NCI-H1417 (cell line): ENCODE data around the gene LRRC56.
A peak's percentile ranks its signal among the peaks of the same experiment; 100 is the strongest.
"Not testable (repeated sequence)": the region's sequence is repeated elsewhere in the genome, so short reads cannot be mapped to it uniquely, and the experiment has no call there.

Experiments
- DNase-seq, 3 experiments: peaks; one replicate each; lab custom pipeline; 2025; lab: John Stamatoyannopoulos, UW

LRRC56 gene

DNA sequence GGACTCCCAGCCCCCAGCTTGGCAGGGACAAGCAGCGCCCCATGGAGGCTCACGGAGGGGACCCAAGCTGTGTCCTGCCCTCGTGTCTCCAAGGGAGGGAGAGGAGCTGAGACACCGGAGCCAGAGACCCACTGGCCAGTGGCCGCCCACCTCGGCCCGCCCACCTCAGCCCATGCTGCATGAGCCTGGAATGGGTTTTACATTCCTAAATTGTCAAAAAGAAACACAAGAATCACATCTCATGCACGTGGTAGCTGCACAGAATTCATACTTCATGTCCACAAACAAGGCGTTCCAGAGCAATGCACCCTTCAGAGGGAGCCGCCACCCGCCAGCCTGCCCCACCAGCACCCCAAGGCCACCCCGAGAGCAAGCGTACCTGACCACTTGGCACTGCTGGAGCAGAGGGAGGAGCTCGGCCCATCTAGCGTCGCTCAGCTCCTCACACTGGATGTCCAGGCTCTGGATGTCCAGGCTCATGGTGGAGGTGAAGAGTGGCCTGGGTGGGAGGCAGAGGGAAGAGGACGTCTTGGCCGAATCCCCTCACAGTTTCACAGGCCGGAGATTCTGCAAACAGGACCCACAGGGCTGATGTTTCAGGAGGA lies 35.5 kb upstream of the LRRC56 start:
- no peak for DNase-seq

- DNase-seq: no peak
These were observed 34.8 kb upstream of the LRRC56 start for GRCh38 chr11:502288-503178.

DNA sequence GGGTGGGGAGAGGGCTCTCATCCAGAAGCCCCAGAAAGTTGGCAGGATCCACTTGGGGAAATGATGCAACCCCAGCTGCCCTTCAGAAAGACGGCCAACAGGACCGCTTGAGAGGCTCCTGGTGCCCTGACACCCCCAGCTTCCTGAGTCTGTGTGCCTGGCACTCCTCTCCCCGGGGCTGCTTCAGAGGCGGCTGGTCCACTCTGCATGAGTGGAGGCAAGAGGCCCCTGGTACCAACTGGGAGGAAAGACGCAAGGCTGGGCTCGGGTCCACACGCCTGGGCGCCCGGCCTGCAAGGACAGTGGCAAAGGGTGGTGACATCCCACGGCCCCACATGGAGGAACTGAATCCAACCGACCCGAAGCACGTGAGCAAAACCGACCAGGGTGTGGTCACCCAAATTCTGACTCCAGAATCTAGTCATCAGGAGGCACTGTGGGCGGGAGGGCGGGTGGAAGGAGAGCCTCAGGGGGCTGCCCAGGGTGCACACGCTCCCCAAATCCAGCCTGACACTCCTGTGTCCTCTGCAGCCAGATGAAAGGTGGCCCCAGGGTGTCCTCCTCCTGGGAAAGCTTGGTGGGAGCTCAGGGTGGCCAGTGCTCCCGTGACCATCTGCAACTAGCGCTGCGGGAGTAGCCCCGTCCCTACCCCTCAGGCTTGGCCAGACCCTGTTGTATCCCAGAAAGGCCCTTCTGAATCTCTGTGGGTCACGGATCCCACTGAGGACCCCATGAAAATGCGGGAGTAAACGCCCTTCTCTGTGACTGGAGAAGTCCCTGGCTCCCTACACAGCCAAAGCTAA lies 33.9 kb upstream of the LRRC56 start:
- no peak for DNase-seq

- DNase-seq: no peak
These were observed 33.0 kb upstream of the LRRC56 start for GRCh38 chr11:504053-504993.

- no peak for DNase-seq
These were observed 32.4 kb upstream of the LRRC56 start for GRCh38 chr11:504994-505344.

DNA sequence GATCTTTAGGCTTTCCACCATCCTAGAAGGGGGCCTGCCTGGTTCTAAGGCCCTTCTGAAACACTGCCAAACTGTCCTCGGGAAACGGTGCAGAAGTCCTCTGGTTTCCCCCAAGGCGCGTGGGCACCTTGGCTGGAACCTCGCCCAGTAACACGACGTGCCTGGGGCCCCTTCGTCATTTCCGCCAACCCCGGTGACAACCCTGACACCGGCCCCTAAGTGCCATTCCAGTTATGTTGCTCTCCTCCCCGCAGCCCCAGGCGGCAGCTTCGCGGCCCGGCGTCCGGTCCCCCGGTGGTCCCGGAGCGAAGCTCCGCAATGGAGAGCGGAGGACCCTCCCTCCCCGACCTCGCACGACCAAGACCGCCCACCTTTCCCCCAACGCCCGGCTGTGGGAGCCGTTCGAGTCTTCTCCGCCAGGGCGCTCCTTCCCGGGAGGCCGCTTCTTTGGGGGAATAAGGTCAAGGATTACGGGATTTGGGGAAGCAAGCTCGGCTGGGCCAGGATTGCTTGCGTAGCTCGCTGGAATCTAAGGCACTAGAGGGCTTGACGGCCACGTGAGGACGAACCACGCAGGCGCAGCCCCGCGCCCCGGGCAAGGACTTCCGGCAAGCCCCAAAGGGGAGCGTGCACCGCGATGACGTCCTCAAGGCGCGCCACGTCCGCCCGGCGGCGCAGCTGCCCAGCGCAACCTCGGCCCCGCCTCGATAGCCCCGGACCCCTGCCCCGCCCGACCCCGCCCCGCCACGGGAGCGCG lies 30.9 kb upstream of the LRRC56 start:
- peak; percentile 92 to 98 (median 96) for DNase-seq

GRCh38 chr11:506995-507726 lies 30.2 kb upstream of the LRRC56 start, which contains the start of gene RNH1:
RNH1 (minus strand) TSS chr11:507242; CDS start chr11:502162, 5,080 bp downstream.
- peak; percentile 92 to 96 (median 95) for DNase-seq

- DNase-seq: peak in 1 of 3 experiments; percentile 65
These were observed 29.4 kb upstream of the LRRC56 start for GRCh38 chr11:507727-508515.

DNA sequence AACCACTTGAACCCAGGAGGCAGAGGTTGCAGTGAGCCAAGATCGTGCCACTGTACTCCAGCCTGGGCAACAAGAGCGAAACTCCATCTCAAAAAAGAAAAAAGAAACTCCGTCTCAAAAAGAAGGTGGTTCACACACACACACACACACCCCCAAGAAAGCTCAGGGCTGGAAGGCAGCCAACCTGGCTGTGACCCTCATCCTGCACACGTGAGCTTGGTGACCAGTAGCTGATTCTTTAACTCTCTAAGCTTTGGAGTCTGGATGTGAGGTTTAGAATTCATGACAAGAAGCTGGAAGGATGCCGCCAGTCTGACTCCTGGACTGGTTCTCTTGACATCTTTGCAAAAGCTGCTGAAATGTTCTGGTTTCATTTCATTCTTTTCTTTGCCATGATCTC lies 28.4 kb upstream of the LRRC56 start:
- no peak for DNase-seq

DNA sequence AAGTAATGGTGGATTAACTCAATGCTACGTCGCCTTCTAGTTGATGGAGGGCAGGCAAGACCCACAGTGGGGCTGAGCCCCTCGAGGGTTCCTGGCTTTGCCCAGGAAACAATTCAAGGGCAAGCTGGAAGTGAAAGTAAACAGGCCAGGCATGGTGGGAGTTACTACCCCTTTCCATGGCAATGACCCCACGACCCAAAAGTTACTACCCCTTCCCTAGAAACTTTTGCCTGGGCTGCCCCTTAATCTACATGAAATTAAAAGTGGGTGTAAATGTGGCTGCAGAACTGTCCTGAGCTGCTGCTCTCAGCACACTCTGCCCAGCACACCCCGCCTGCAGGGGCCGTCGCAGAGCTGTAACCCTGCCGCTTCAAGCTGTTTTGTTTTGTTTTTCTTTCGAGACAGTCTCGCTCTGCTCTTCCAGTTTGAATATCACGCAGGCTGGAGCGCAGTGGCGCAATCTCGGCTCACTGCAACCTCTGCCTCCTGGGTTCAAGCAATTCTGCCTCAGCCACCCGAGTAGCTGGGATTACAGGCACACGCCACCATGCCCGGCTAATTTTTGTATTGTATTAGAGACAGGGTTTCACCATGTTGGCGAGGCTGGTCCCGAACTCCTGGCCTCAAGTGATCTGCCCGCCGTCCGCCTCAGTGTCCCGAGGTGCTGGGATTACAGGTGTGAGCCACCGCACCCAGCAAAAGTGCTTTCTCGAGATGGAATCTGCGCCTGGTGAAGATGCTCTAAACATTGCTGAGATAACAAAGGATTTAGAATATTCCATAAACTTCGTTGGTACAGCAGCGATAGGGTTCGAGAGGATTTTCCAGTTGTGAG lies 24.3 kb upstream of the LRRC56 start:
- DNase-seq: no peak

GRCh38 chr11:514606-515005 lies 22.7 kb upstream of the LRRC56 start:
- DNase-seq: no peak

- no peak for DNase-seq
These were observed 22.2 kb upstream of the LRRC56 start for GRCh38 chr11:515131-515530.

DNA sequence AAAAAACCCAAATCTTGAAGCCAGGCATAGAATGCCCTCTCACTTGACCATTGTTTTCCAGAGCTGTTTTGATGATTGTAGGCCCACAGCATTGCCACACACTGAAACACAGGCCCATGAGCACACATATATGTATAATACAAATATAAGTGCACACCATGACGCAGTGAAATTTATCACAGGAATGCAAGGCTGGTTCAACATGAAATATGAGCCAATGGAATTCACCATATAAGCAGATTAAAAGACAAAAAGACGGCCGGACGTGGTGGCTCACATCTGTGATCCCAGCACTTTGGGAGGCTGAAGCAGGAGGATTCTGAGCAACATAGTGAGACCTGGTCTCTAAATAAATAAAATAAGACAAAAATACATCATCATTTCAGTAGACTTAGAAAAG lies 20.9 kb upstream of the LRRC56 start:
- no peak for DNase-seq

DNA sequence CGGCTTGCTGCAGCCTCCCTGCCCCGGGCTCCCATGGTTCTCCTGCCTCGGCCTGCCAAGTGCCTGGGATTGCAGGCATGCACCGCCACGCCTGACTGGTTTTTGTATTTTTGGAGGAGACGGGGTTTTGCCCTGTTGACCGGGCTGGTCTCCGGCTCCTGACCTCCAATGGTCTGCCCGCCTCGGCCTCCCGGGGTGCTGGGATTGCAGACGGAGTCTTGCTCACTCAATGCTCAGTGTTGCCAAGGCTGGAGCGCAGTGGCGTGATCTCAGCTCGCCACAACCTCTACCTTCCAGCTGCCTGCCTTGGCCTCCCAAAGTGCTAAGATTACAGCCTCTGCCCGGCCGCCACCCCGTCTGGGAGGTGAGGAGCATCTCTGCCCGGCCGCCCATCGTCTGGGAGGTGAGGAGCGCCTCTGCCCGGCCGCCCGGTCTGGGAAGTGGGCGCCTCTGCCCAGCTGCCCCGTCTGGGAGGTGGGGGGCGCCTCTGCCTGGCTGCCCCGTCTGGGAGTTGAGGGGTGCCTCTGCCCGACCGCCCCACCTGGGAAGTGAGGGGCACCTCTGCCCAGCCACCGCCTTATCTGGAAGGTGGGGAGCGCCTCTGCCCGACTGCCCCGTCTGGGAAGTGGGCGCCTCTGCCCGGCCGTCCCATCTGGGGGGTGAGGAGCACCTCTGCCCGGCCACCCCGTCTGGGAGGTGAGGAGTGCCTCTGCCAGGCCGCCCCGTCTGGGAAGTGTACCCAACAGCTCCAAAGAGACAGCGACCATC lies 20.2 kb upstream of the LRRC56 start:
- not testable (repeated sequence) for DNase-seq

DNA sequence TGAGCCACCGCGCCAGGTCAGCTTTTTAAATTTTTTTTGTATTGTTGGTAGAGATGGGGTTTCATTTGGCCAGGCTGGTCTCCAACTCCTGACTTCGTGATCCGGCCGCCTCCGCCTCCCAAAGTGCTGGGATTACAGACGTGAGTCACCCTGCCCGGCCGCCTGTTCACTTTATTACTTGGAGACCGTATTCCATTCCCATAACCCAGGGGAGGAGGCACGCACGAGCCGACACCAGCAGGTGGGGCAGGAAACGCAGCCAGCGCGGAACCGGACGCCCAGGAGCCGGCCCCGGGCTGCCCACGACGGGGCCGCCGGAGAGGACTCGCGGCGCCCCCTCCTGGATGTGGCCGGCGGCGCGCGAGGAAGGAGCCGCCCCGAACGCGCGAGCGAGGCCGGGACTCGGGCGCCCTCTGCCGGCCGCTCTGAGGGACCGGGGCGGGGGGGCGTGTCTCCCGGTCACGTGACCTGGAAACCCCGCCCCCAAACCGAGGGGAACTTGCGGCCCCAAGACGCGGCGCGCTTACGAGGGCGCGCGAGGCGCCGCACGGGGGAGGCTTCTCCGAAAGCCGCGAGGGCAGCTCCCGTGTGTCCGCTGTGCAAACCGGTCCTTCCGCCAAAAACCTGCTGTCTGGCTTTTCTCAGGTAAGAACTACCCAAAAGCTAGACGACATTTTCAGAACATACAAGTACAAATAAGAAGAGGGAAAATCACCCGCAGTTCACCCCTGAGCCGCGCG lies 18.7 kb upstream of the LRRC56 start:
- peak in 1 of 3 experiments; percentile 51 for DNase-seq

GRCh38 chr11:520428-521176 lies 16.7 kb upstream of the LRRC56 start:
- DNase-seq: no peak
